Activated CD4-positive, alpha-beta T cell treated with anti-CD3 and anti-CD28 coated beads, Interleukin-2, amount 10 ng/mL, durations not matched to agents 7 days and 5 days (primary cell): ENCODE data around the gene SELENBP1. TPM values are rescaled to one million over a fixed set of nuclear protein-coding genes. Genes with fewer than 3 reads are reported as not detected.

Experiments
- CTCF ChIA-PET: fragments of 350-600 bp; sonication (Branson Sonifier 250); formaldehyde crosslinking; loops from one replicate; lab custom pipeline; 2021; ENCODE audit warnings: antibody characterized with exemption; lab: Charles Lee
- POLR2A ChIA-PET: fragments of 350-600 bp; sonication (Branson Sonifier 250); formaldehyde crosslinking; loops from one replicate; lab custom pipeline; 2021; ENCODE audit warnings: antibody characterized with exemption; lab: Charles Lee
- DNase-seq: peaks from one replicate; pipeline ENCODE4 v3.0.0-alpha.2; 2020
- H3K27ac Mint-ChIP-seq: one replicate; pipeline ENCODE4 v1.8.0; 2021; ENCODE audit warnings: mild to moderate bottlenecking, moderate library complexity, mixed read lengths
- H3K27me3 Mint-ChIP-seq: one replicate; pipeline ENCODE4 v1.8.0; 2021; ENCODE audit warnings: mixed read lengths
- H3K36me3 Mint-ChIP-seq: one replicate; pipeline ENCODE4 v1.8.0; 2021; ENCODE audit warnings: low read depth, mixed read lengths
- H3K4me1 Mint-ChIP-seq: one replicate; pipeline ENCODE4 v1.8.0; 2021; ENCODE audit warnings: mixed read lengths
- H3K4me3 Mint-ChIP-seq: one replicate; pipeline ENCODE4 v1.8.0; 2021; ENCODE audit warnings: mild to moderate bottlenecking, moderate library complexity, mixed read lengths
- H3K9me3 Mint-ChIP-seq: one replicate; pipeline ENCODE4 v1.8.0; 2021; ENCODE audit warnings: mixed read lengths
- total RNA-seq, 2 experiments: library from RNA; stranded (reverse); gene quantifications; one replicate each; pipeline ENCODE4 v1.2.3, GENCODE V29; 2021

SELENBP1 gene
- total RNA-seq, 2 experiments from 2014 or later: not detected

GRCh38 chr1:151327903-151328674 lies 44.4 kb downstream of the SELENBP1 start:
- ChIA-PET POLR2A (no interaction called here), CTCF (interaction anchor here (0.6 to 8.1 kb wide), 7 partner anchors 11 to 116 kb away, joined by 3 to 50 read pairs (median 9); no protein-coding TSS in a partner anchor)
- Mint-ChIP-seq H3K4me3 (peak overlapping the region; percentile 97), H3K9me3 (no peaks in the 10 kb centered on the region), H3K4me1 (peaks cover 35% of the 10 kb centered on the region), H3K36me3 (peaks cover 15% of the 10 kb centered on the region), H3K27ac (peak overlapping the region; percentile 99), H3K27me3 (no peaks in the 10 kb centered on the region)
- no peak for DNase-seq

- Mint-ChIP-seq H3K27ac (peak within 1 kb of the TSS; percentile 99), H3K4me1 (peaks cover 35% of the 10 kb centered on the region), H3K36me3 (peaks cover 19% of the 10 kb centered on the region), H3K9me3 (no peaks in the 10 kb centered on the region), H3K27me3 (no peaks in the 10 kb centered on the region), H3K4me3 (peak within 1 kb of the TSS; percentile 97)
- peak; percentile 95 for DNase-seq
- ChIA-PET POLR2A (interaction anchor here (0.6 kb wide), 1 partner anchor 46 kb away, joined by 3 read pairs; the partner anchor contains the start of gene ZNF687), CTCF (interaction anchor here (0.6 to 8.1 kb wide), 9 partner anchors 9 to 116 kb away, joined by 3 to 50 read pairs (median 4); partner anchors contain the start of gene PSMB4)
Measured at GRCh38 chr1:151327223-151327902, 45.1 kb downstream of the SELENBP1 start, which contains the start of gene PI4KB. PI4KB (minus strand) TSS chr1:151327416; CDS start chr1:151316481, 10,935 bp downstream.

GRCh38 chr1:151326619-151327222 lies 45.8 kb downstream of the SELENBP1 start:
- CTCF ChIA-PET: interaction anchor here (1.0 to 8.1 kb wide), 7 partner anchors 9 to 115 kb away, joined by 3 to 50 read pairs (median 9); partner anchors contain the start of gene PSMB4
- Mint-ChIP-seq H3K27ac (peak overlapping the region; percentile 92), H3K4me3 (peak overlapping the region; percentile 97), H3K36me3 (peaks cover 19% of the 10 kb centered on the region), H3K4me1 (peaks cover 39% of the 10 kb centered on the region), H3K9me3 (no peaks in the 10 kb centered on the region), H3K27me3 (no peaks in the 10 kb centered on the region)
- POLR2A ChIA-PET: no interaction called here
- peak; percentile 58 for DNase-seq

- ChIA-PET CTCF (interaction anchor here (0.6 to 8.1 kb wide), 5 partner anchors 9 to 47 kb away, joined by 3 to 50 read pairs (median 21); no protein-coding TSS in a partner anchor), POLR2A (interaction anchor here (0.9 kb wide), 1 partner anchor 10 kb away, joined by 3 read pairs; no protein-coding TSS in a partner anchor)
- Mint-ChIP-seq H3K4me1 (peaks cover 41% of the 10 kb centered on the region), H3K9me3 (no peaks in the 10 kb centered on the region), H3K27me3 (no peaks in the 10 kb centered on the region), H3K27ac (peak overlapping the region; percentile 92), H3K36me3 (peaks cover 22% of the 10 kb centered on the region), H3K4me3 (peak overlapping the region; percentile 97)
- DNase-seq: no peak
Measured at GRCh38 chr1:151325646-151326429, 46.7 kb downstream of the SELENBP1 start.

- ChIA-PET CTCF (interaction anchor here (0.6 to 8.1 kb wide), 5 partner anchors 8 to 53 kb away, joined by 3 to 50 read pairs (median 3); no protein-coding TSS in a partner anchor), POLR2A (interaction anchor here (0.9 kb wide), 1 partner anchor 10 kb away, joined by 3 read pairs; no protein-coding TSS in a partner anchor)
- no peaks in the 10 kb centered on the region for H3K27me3 Mint-ChIP-seq
- H3K4me3 Mint-ChIP-seq: peak overlapping the region; percentile 97
- peak overlapping the region; percentile 92 for H3K27ac Mint-ChIP-seq
- no peak for DNase-seq
- peaks cover 47% of the 10 kb centered on the region for H3K4me1 Mint-ChIP-seq
- no peaks in the 10 kb centered on the region for H3K9me3 Mint-ChIP-seq
- H3K36me3 Mint-ChIP-seq: peaks cover 27% of the 10 kb centered on the region
Measured at GRCh38 chr1:151325231-151325630, 47.3 kb downstream of the SELENBP1 start.

- Mint-ChIP-seq H3K4me3 (no peak overlapping the region), H3K4me1 (peaks cover 47% of the 10 kb centered on the region), H3K36me3 (peaks cover 32% of the 10 kb centered on the region), H3K27me3 (no peaks in the 10 kb centered on the region), H3K9me3 (no peaks in the 10 kb centered on the region), H3K27ac (no peak overlapping the region)
- DNase-seq: no peak
- ChIA-PET CTCF (interaction anchor here (0.7 to 8.1 kb wide), 5 partner anchors 8 to 73 kb away, joined by 3 to 50 read pairs (median 4); no protein-coding TSS in a partner anchor), POLR2A (no interaction called here)
Measured at GRCh38 chr1:151324390-151324930, 48.0 kb downstream of the SELENBP1 start.

GRCh38 chr1:151318975-151319374 lies 53.5 kb downstream of the SELENBP1 start:
- CTCF ChIA-PET: interaction anchor here (0.6 kb wide), 1 partner anchor 17 kb away, joined by 3 read pairs; no protein-coding TSS in a partner anchor

GRCh38 chr1:151315565-151316235 lies 56.8 kb downstream of the SELENBP1 start:
- no peak for DNase-seq
- CTCF ChIA-PET: interaction anchor here (2.5 to 4.0 kb wide), 2 partner anchors 11 to 25 kb away, joined by 8 to 21 read pairs; partner anchors contain the start of gene PI4KB
- H3K36me3 Mint-ChIP-seq: peaks cover 58% of the 10 kb centered on the region
- peak overlapping the region; percentile 63 for H3K27ac Mint-ChIP-seq
- POLR2A ChIA-PET: interaction anchor here (0.5 kb wide), 1 partner anchor 10 kb away, joined by 3 read pairs; no protein-coding TSS in a partner anchor
- no peak overlapping the region for H3K4me3 Mint-ChIP-seq
- peaks cover 27% of the 10 kb centered on the region for H3K4me1 Mint-ChIP-seq
- H3K27me3 Mint-ChIP-seq: no peaks in the 10 kb centered on the region
- no peaks in the 10 kb centered on the region for H3K9me3 Mint-ChIP-seq

More at GRCh38 chr1:151318975-151319374, 53.5 kb downstream of the SELENBP1 start:
- Mint-ChIP-seq H3K27me3 (no peaks in the 10 kb centered on the region), H3K4me1 (peaks cover 13% of the 10 kb centered on the region), H3K4me3 (no peak overlapping the region), H3K36me3 (peaks cover 49% of the 10 kb centered on the region), H3K9me3 (no peaks in the 10 kb centered on the region), H3K27ac (no peak overlapping the region)
- POLR2A ChIA-PET: interaction anchor here (0.6 kb wide), 1 partner anchor 790 kb away, joined by 5 read pairs; no protein-coding TSS in a partner anchor
- no peak for DNase-seq
